NCI-H2029 (cell line): ENCODE measurements around the gene NTNG2.

Experiments
- DNase-seq: peaks from one replicate; lab custom pipeline; 2025; lab: John Stamatoyannopoulos, UW

Gene NTNG2

DNA sequence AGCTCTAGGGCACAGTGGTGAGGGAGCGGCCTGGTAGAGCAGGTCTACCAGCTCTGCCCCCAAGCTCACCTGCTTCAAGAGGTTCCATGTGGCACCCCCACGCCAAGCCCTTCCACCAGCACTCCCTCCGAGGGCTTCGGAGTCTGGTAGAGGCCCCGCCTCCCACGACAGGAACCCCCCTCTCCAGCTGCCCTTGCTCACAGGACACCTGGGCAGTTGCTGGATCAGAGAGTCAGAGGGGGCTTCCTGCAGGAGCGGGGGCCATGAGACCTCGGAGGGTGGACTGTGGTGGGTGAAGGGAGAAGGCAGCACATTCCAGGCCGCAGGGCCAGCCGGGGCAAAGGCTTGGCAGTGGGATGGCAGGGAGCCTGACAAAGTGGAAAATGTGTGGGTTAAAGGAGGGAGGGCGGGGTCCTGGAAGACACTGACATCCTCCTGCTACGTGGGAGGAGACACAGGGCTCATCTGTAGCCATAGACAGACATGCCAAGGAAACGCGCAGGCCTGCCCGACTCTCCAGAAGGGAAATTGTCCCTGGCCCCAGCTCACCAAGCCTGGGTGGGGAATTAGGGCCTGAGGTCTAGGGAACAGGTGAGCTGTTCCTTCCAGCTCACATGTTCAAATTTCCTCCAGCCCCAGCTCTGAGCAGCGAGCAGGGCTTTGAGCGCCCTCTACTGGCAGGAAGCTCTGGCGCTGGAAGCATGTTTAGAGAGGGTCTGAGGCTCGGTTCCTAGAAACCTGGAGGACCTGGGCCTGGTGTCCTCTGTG is 74.2 kb downstream of the NTNG2 start:
- peak; percentile 79 for DNase-seq

- DNase-seq, result no peak
Observed at GRCh38 chr9:132236662-132237311, 74.9 kb downstream of the NTNG2 start.

GRCh38 chr9:132237481-132237880 is 75.6 kb downstream of the NTNG2 start:
- DNase-seq, result no peak

DNA sequence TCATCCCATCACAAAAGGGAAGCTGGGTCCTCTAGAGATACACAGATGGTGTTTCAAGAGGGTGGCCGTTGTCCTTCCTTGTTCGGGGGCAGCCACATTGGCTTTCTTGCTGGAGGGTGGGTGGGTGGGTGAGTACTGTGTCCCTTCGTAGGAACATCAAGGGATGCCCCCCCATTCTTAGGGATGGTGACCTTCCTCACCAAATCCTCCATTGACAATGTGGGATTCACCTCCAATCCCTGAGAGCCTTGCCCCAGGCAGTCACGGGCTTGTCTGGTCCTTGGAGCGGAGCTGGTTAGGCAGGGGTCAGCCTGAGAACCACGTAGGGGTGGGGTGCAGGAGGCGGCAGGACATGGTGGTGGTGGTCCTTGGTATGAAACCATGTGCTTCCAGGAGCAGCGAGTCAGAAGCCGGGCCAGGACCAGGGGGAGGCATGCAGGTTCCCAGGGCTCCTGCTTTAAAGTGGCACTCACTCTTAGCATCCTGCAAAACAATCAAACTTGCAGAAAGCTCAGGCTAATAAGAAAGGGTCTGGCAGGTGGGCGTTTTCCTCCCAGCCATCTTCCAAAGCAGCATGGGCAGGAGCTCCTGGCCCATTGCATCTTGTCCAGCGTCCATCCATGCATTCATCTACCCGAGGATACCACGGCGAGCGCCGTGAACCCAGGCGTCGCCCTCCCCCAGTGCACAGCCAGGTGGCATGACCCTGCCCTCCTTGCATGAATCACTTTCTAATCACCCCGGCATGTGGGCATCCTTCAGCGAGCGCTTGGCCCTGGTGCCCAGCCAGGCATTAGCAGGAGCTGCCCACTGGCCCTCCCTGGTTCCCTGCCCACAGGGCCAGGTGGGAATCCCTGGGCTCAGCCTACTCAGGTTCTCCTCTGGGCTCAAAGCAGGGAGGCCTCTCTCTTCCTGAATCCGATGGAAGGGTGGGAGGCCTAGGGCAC is 76.4 kb downstream of the NTNG2 start:
- no peak for DNase-seq

DNA sequence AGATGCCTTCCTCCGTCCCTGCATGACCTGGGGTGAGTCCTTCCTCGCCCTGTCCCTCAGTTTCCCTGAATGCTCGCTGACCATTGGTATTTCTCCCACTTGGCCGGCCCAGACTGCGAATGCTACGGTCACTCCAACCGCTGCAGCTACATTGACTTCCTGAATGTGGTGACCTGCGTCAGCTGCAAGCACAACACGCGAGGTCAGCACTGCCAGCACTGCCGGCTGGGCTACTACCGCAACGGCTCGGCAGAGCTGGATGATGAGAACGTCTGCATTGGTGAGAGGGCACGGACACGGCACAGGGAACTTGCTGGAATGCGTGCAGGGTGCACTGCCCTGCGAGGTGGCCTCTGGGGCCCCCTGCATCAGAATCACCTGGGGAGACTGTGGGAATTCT is 77.1 kb downstream of the NTNG2 start:
- no peak for DNase-seq

GRCh38 chr9:132239518-132239917 is 77.7 kb downstream of the NTNG2 start:
- DNase-seq, result no peak

DNA sequence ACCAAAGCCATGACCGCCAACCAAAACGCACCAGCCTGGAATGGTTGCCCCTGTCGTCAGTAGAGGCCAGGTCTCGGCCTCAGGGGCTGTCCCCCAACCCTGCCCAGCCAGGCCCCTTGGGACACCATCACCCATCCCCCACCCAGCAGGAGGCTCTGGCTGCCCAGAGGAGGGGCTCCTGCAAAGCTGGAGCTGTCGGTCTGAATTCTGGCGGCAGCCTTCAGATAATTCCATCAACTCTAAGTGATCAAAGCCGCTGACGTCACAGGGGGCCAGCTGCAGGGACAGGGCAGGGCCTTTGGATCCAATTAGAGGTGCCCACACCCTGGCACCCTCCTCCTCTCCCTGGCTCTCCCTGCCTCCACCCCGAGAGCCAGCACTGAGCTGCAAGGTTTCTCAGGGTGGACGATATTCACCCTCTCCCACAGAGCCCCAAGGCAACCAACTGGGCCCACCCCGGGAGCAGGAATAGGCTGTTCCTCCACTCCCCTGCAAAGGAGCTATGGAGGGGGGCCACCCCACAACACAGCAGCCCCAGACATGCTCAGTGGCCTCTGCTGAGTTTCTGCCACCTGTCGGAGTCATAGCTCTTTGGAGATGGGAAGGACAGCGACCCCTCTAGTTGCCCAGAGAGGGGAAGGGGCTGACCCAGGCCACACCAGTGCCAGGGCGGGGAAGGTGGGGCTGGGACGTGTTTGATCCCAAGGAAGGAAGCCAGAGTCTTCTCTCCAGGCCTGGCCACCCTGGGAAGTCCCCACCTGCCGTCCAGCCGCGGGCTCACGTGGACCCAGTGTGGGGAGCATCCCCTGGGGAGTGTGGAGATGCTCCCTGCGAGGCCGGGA is 78.4 kb downstream of the NTNG2 start:
- DNase-seq, result no peak

DNA sequence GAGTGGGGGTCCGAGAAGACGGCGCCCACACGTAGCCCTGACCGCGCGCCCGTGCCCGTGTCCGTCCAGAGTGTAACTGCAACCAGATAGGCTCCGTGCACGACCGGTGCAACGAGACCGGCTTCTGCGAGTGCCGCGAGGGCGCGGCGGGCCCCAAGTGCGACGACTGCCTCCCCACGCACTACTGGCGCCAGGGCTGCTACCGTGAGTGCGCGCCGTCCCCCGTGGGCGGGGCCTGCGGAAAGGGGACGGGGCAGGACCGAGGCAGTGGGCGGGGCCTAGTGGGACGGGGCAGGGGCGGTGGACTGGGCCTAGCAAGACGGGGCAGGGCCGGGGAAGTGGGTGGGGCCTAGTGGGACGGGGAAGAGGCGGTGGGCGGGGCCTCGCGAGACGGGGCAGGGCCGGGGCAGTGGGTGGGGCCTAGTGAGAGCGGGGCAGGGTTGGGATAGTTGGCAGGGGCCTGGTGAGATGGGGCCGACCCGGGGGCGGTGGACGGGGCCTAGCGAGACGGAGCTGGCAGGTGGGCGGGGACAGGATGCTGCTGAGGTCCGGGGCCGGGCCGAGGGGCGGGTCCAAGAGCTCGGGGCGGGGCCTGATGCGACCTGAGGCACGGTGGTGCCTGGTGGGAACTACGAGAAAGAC is 79.1 kb downstream of the NTNG2 start:
- peak; percentile 95 for DNase-seq

- no peak for DNase-seq
Observed at GRCh38 chr9:132241483-132241839, 79.6 kb downstream of the NTNG2 start.

DNA sequence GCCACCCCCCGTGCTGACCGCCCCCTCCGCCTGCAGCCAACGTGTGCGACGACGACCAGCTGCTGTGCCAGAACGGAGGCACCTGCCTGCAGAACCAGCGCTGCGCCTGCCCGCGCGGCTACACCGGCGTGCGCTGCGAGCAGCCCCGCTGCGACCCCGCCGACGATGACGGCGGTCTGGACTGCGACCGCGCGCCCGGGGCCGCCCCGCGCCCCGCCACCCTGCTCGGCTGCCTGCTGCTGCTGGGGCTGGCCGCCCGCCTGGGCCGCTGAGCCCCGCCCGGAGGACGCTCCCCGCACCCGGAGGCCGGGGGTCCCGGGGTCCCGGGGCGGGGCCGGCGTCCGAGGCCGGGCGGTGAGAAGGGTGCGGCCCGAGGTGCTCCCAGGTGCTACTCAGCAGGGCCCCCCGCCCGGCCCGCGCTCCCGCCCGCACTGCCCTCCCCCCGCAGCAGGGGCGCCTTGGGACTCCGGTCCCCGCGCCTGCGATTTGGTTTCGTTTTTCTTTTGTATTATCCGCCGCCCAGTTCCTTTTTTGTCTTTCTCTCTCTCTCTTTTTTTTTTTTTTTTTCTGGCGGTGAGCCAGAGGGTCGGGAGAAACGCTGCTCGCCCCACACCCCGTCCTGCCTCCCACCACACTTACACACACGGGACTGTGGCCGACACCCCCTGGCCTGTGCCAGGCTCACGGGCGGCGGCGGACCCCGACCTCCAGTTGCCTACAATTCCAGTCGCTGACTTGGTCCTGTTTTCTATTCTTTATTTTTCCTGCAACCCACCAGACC is 80.2 kb downstream of the NTNG2 start:
- peak; percentile 45 for DNase-seq

DNA sequence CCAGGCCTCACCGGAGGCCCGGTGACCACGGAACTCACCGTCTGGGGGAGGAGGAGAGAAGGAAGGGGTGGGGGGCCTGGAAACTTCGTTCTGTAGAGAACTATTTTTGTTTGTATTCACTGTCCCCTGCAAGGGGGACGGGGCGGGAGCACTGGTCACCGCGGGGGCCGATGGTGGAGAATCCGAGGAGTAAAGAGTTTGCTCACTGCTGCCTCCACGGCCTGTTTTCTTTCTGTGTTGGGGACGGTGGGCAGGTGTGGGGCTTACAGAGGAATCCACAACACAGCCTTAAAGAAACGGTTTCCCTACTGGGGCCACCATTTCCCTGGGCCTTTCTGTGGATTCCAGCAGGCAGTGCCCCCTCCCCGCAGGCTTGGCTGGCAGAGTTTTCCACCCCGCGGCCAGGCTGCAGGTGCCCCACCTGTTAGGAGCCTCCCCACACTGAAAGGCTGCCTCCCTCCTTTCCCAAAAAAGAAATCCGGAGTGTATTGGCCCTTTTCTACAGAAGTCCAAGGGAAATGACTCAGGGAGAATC is 80.8 kb downstream of the NTNG2 start:
- no peak for DNase-seq

DNA sequence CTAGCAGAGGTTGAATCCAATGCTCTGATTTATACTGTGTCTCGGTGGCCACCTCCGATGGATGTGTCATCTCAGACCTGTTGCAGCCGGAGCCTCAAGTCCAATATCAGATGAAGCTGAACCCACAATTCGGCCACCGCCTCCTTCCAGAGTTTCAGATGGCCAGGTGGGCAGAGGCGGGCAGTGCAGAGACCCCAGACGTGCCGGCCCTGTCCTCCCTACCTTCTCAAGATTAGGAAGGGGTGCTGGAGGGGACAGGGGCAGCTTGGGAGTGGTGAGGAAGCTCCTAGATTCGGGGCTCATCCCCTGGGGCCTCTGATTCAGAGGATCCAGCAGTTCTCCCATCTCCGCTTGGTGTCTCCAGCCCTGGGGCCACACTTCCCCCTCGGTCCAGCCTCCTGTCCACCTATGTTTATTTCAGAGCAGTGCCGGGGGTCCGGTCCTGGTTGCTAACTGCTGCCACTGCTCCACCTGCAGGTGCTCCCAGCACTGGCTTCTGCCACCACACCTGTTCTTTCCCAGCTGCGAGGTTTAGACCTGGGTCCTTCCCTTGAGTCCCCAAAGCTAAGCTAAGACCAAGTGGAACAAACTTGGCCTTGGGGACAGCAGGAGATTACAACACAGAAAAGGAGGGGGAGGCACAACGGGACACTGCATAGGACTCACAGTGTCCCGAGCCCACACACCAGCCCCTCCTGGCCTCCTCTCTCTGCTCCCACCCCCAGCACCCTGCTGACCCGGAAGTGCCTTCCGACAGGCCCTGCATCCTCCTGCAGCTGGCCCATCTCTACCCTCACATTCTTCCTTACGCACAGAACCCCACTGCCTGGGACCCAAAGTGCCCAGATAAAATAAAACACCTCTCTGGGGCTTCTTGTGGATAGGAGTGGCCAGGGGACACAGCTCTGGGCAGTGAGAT is 81.6 kb downstream of the NTNG2 start:
- DNase-seq, result no peak

- no peak for DNase-seq
Observed at GRCh38 chr9:132244582-132245455, 83.0 kb downstream of the NTNG2 start.

GRCh38 chr9:132245465-132245864 is 83.6 kb downstream of the NTNG2 start:
- DNase-seq, result no peak

GRCh38 chr9:132247942-132248341 is 86.1 kb downstream of the NTNG2 start:
- DNase-seq, result no peak

DNA sequence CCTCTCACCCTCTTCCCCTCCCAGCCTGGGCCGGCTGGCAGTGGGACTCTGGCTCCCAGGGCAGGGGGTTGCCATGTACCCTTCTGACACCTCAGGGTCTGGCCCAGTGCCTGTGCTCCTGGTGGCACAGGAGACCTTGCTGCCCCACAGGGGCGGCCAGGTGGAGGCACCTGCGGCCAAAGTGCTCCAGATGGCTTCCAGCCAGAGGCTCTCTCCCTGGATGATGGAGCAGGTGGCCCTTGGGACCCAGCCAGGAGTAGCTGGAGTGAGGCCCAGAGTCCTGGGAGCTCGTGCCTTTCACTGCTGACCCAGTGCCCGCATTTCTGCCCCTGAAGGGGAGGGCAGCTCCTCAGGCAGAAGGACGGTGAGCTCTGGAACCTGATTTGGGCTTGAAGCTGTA is 87.3 kb downstream of the NTNG2 start:
- DNase-seq, result peak; percentile 95

- DNase-seq, result no peak
Observed at GRCh38 chr9:132249690-132250089, 87.8 kb downstream of the NTNG2 start.
